Osteoblast (primary cell): ENCODE data around the gene KLHDC3. TPM values are rescaled to one million over a fixed set of nuclear protein-coding genes. Genes with fewer than 3 reads are reported as not detected.

ENCODE experiments used
- DNase-seq: peaks from one replicate; pipeline ENCODE4 v3.0.0; 2011; ENCODE audit warnings: low spot score, mixed read lengths; ENCODE audit not compliant: insufficient read length; ENCODE audit errors: missing footprints
- H2AFZ ChIP-seq: 2 replicates; pipeline ENCODE4 v1.6.0; 2011; ENCODE audit warnings: mild to moderate bottlenecking, low read length
- H3K27ac ChIP-seq: 2 replicates; pipeline ENCODE4 v1.5.1; 2011; ENCODE audit warnings: mild to moderate bottlenecking, low read depth, low read length, moderate library complexity
- H3K27me3 ChIP-seq: 2 replicates; pipeline ENCODE4 v1.6.0; 2012; ENCODE audit warnings: mild to moderate bottlenecking, control low read depth, inconsistent platforms, low read length, moderate library complexity; ENCODE audit not compliant: insufficient read depth
- H3K36me3 ChIP-seq: 2 replicates; pipeline ENCODE4 v1.5.1; 2011; ENCODE audit warnings: mild to moderate bottlenecking, low read length, control low read depth, moderate library complexity; ENCODE audit not compliant: insufficient read depth
- H3K4me1 ChIP-seq: 2 replicates; pipeline ENCODE4 v1.5.1; 2011; ENCODE audit warnings: mild to moderate bottlenecking, low read length, control low read depth, moderate library complexity; ENCODE audit not compliant: insufficient read depth
- H3K4me2 ChIP-seq: 2 replicates; pipeline ENCODE4 v1.6.0; 2011; ENCODE audit warnings: mild to moderate bottlenecking, low read length; ENCODE audit not compliant: insufficient read depth
- H3K4me3 ChIP-seq: fragments of 200-600 bp; sonication (generic); 3 replicates; pipeline ENCODE4 v1.5.1; 2012; ENCODE audit warnings: mild to moderate bottlenecking, low read length, inconsistent platforms; ENCODE audit not compliant: insufficient read depth
- H3K79me2 ChIP-seq: 2 replicates; pipeline ENCODE4 v1.6.0; 2012; ENCODE audit warnings: mild to moderate bottlenecking, low read length, control low read depth, inconsistent platforms; ENCODE audit not compliant: insufficient read depth
- H3K9me3 ChIP-seq: 2 replicates; pipeline ENCODE4 v1.5.1; 2011; ENCODE audit warnings: low read depth, low read length, control low read depth
- H4K20me1 ChIP-seq: 2 replicates; pipeline ENCODE4 v1.6.0; 2012; ENCODE audit warnings: mild to moderate bottlenecking, low read length, control low read depth; ENCODE audit not compliant: insufficient read depth
- total RNA-seq: library from RNA; depleted of rRNA; stranded (reverse); fragments of >200 nt; gene quantifications from 2 replicates; pipeline ENCODE4 v1.2.3, GENCODE V29; 2012
- TF ChIP-seq, protein P1 (sequence below): IDR thresholded peaks from 2 replicates; pipeline ENCODE4 v1.5.1; 2011; ENCODE audit warnings: mild to moderate bottlenecking, low read depth, low read length, moderate library complexity; ENCODE audit errors: extremely low read depth

Gene KLHDC3
- total RNA-seq, 1 donor: 122 TPM

GRCh38 chr6:43052225-43052841, 38.3 kb downstream of the KLHDC3 start:
- Histone ChIP-seq H3K4me2 (peak overlapping the region; percentile 97), H3K9me3 (no peaks in the 10 kb centered on the region), H3K36me3 (peaks cover 41% of the 10 kb centered on the region), H2AFZ (peak overlapping the region; percentile 7), H4K20me1 (no peaks in the 10 kb centered on the region), H3K4me1 (peaks cover 23% of the 10 kb centered on the region), H3K27ac (peak overlapping the region; percentile 92), H3K4me3 (peak overlapping the region; percentile 78), H3K27me3 (no peaks in the 10 kb centered on the region), H3K79me2 (peaks cover 36% of the 10 kb centered on the region)
- peak; percentile 66 for DNase-seq
- TF ChIP-seq, protein P1, sequence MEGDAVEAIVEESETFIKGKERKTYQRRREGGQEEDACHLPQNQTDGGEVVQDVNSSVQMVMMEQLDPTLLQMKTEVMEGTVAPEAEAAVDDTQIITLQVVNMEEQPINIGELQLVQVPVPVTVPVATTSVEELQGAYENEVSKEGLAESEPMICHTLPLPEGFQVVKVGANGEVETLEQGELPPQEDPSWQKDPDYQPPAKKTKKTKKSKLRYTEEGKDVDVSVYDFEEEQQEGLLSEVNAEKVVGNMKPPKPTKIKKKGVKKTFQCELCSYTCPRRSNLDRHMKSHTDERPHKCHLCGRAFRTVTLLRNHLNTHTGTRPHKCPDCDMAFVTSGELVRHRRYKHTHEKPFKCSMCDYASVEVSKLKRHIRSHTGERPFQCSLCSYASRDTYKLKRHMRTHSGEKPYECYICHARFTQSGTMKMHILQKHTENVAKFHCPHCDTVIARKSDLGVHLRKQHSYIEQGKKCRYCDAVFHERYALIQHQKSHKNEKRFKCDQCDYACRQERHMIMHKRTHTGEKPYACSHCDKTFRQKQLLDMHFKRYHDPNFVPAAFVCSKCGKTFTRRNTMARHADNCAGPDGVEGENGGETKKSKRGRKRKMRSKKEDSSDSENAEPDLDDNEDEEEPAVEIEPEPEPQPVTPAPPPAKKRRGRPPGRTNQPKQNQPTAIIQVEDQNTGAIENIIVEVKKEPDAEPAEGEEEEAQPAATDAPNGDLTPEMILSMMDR: no peak

- peak overlapping the region; percentile 78 for H3K4me3 ChIP-seq
- H3K36me3 ChIP-seq: peaks cover 34% of the 10 kb centered on the region
- H2AFZ ChIP-seq: peak overlapping the region; percentile 73
- peaks cover 24% of the 10 kb centered on the region for H3K4me1 ChIP-seq
- H3K4me2 ChIP-seq: peak overlapping the region; percentile 97
- H3K9me3 ChIP-seq: no peaks in the 10 kb centered on the region
- peak; percentile 79 for DNase-seq
- no peaks in the 10 kb centered on the region for H3K27me3 ChIP-seq
- TF ChIP-seq, protein P1: no peak
- H3K79me2 ChIP-seq: peaks cover 42% of the 10 kb centered on the region
- H3K27ac ChIP-seq: peak overlapping the region; percentile 92
- H4K20me1 ChIP-seq: no peaks in the 10 kb centered on the region
Observed at GRCh38 chr6:43052842-43053544, 38.9 kb downstream of the KLHDC3 start.

DNA sequence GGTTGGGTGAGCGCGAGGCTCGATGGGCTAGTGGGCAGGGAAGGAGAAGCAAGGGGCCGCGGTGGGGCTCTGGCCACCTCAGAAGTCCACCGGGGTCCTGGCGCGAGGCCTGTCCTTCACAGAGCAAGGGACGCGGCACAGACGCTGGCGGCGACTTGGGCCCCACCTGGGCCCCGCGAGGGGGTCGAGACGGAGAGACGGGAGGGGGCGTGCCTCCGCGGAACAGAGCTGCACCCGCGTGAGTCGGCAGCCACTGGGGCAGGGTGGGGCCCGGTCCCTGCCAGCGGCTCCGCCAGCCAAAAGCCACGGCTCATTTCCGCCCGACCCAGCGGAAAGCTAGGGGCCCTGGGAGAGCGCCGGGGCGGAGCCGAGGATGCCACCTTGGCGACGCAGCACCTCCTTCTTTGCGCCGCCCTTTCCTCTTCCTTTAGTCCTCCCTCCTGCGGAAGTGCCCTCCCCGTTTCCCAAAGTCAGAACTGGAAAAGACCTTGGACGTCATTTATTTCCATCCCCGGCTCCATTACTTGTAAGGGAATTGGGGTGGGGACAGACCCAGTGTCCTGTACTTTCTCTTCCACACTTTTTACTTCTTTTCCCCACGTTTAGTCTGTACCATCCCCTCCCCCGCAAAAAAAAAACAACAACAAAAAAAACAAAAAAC, 39.6 kb downstream of the KLHDC3 start, which contains the start of gene CUL7:
CUL7 (minus strand) TSS at position 307 of the 661 bp plus-strand sequence. CDS start 1,063 bp downstream, outside the sequence.
- Histone ChIP-seq H3K27me3 (no peaks in the 10 kb centered on the region), H3K9me3 (no peaks in the 10 kb centered on the region), H2AFZ (peak within 1 kb of the TSS; percentile 73)

More for the DNA sequence above, 39.6 kb downstream of the KLHDC3 start, which contains the start of gene CUL7:
- peak within 1 kb of the TSS; percentile 97 for H3K4me2 ChIP-seq
- peak; percentile 100 for DNase-seq
- H3K79me2 ChIP-seq: peaks cover 48% of the 10 kb centered on the region
- H3K36me3 ChIP-seq: peaks cover 28% of the 10 kb centered on the region
- H4K20me1 ChIP-seq: no peaks in the 10 kb centered on the region
- peak within 1 kb of the TSS; percentile 78 for H3K4me3 ChIP-seq
- TF ChIP-seq, protein P1: no peak
- H3K27ac ChIP-seq: peak within 1 kb of the TSS; percentile 92
- H3K4me1 ChIP-seq: peaks cover 31% of the 10 kb centered on the region
